Mesendoderm (in vitro differentiated cells): Measurements from ENCODE around the gene VSX1.

Experiments used
- DNase-seq: peaks from one replicate; pipeline ENCODE4 v3.0.0; 2013
- H2AK5ac ChIP-seq: 2 replicates; pipeline ENCODE4 v1.6.1; 2013; ENCODE audit warnings: low read length, inconsistent platforms
- H2BK120ac ChIP-seq: 2 replicates; pipeline ENCODE4 v1.6.1; 2013; ENCODE audit warnings: low read depth, mild to moderate bottlenecking, low read length, moderate library complexity, mixed read lengths
- H2BK15ac ChIP-seq: replicated peaks from 2 replicates; pipeline ENCODE4 v1.6.1; 2013; ENCODE audit warnings: low read depth, mild to moderate bottlenecking, moderate library complexity
- H2BK5ac ChIP-seq: 2 replicates; pipeline ENCODE4 v1.6.1; 2013; ENCODE audit warnings: low read length, inconsistent platforms
- H3K18ac ChIP-seq: 2 replicates; pipeline ENCODE4 v1.6.1; 2013; ENCODE audit warnings: mild to moderate bottlenecking, low read length, mixed read lengths
- H3K23ac ChIP-seq: one replicate; pipeline ENCODE4 v1.6.1; 2013; ENCODE audit warnings: low read length
- H3K27ac ChIP-seq: 2 replicates; pipeline ENCODE4 v1.5.1; 2013; ENCODE audit warnings: low read depth, mild to moderate bottlenecking, inconsistent platforms, low read length, moderate library complexity
- H3K27me3 ChIP-seq: 2 replicates; pipeline ENCODE4 v1.6.1; 2013; ENCODE audit warnings: low read length, control low read depth, mild to moderate bottlenecking, inconsistent platforms; ENCODE audit not compliant: insufficient read depth, poor library complexity
- H3K36me3 ChIP-seq: 2 replicates; pipeline ENCODE4 v1.6.1; 2013; ENCODE audit warnings: low read length, inconsistent platforms; ENCODE audit not compliant: control insufficient read depth, insufficient read depth
- H3K4ac ChIP-seq: one replicate; pipeline ENCODE4 v1.6.1; 2013; ENCODE audit warnings: low read depth, mild to moderate bottlenecking, low read length, moderate library complexity
- H3K4me1 ChIP-seq: 2 replicates; pipeline ENCODE4 v1.6.1; 2013; ENCODE audit warnings: low read depth, low read length, inconsistent platforms; ENCODE audit not compliant: control insufficient read depth
- H3K4me2 ChIP-seq: 2 replicates; pipeline ENCODE4 v1.6.1; 2013; ENCODE audit warnings: low read length
- H3K4me3 ChIP-seq: 2 replicates; pipeline ENCODE4 v1.5.1; 2013; ENCODE audit warnings: mild to moderate bottlenecking, low read length
- H3K56ac ChIP-seq: one replicate; pipeline ENCODE4 v1.6.1; 2013; ENCODE audit warnings: low read length
- H3K79me1 ChIP-seq: 2 replicates; pipeline ENCODE4 v1.6.1; 2013; ENCODE audit warnings: low read length, inconsistent platforms
- H3K79me2 ChIP-seq: 2 replicates; pipeline ENCODE4 v1.6.1; 2013; ENCODE audit warnings: mild to moderate bottlenecking, low read length; ENCODE audit not compliant: control insufficient read depth, insufficient read depth
- H3K9ac ChIP-seq: 2 replicates; pipeline ENCODE4 v1.6.1; 2013; ENCODE audit warnings: low read length, inconsistent platforms
- H4K5ac ChIP-seq: one replicate; pipeline ENCODE4 v1.6.1; 2013; ENCODE audit warnings: low read length
- H4K8ac ChIP-seq: one replicate; pipeline ENCODE4 v1.6.1; 2013; ENCODE audit warnings: low read depth, mild to moderate bottlenecking, control low read depth, low read length, moderate library complexity
- WGBS: extraction: QIAGEN DNeasy Blood & Tissue Kit; methylation state at CpG from one replicate; pipeline ENCODE4 v1.1.7; 2013; ENCODE audit warnings: low lambda C conversion rate, missing lambda C conversion rate; ENCODE audit not compliant: insufficient coverage; ENCODE audit errors: extremely low coverage; 5-methylcytosine and 5-hydroxymethylcytosine counted together

The VSX1 gene

DNA sequence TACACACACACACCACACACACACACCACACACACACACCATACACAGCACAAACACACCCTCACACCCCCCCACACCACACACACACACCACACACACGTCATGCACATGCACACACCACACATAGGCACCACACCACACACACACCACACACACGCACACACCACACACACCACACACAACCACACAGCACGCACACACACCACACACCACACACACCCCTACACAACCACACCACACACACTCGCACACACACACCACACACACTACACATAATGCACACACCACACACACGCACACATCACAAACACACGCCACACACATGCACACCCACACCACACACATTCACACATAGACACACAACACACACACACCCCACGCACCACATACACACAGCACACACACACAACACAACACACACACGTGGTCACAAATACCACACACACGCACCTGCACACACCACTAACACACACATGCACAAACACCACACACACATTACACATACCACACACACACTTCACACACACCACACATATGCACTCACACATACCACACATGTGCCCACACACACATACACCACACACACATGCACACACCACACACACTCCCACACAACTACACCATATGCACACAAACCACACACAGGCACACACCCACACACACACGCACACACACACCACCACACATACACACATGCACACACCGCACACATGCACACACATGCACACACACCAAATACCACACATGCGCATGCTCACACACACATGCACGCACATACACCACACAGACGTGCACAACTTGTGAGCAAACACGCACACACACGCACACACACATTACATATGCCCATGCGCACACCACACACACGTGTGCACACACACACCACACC lies 14.6 kb downstream of the VSX1 start:
- Histone ChIP-seq H3K27ac (no peak overlapping the region), H3K79me1 (no peaks in the 10 kb centered on the region), H3K9ac (no peak overlapping the region), H2AK5ac (no peak overlapping the region), H3K4me1 (no peaks in the 10 kb centered on the region), H2BK5ac (no peak overlapping the region), H3K23ac (no peak overlapping the region), H2BK15ac (no peak overlapping the region), H3K4ac (no peak overlapping the region), H3K56ac (no peak overlapping the region), H3K79me2 (no peaks in the 10 kb centered on the region), H3K27me3 (no peaks in the 10 kb centered on the region), H3K4me2 (no peak overlapping the region), H3K36me3 (no peaks in the 10 kb centered on the region), H2BK120ac (no peak overlapping the region), H4K5ac (no peak overlapping the region), H3K18ac (no peak overlapping the region), H4K8ac (no peak overlapping the region), H3K4me3 (no peak overlapping the region)
- DNase-seq: no peak
- WGBS: 100% methylated on average over 5 of the region's 18 CpGs

DNA sequence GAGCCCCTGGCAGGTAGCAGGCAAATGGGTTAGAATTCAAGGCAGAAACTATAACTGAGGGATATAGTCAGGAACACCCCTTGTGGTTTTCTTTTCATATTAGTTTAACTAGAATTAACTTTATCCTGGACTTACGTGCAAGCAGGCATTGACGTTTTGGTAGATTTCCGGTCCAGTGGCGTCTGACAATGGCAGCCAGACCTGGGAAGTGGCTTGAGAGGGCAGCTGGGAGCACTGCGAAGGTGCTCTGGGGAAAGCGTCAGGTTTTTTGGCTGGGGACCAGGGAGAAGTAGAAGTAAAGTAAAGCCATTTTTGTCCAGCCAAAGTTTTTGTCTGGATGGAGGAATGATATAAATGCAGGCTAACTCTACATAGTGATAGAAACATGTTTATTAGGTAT lies 15.6 kb downstream of the VSX1 start:
- H3K4ac ChIP-seq: no peak overlapping the region
- no peak overlapping the region for H2BK5ac ChIP-seq
- no peak overlapping the region for H3K23ac ChIP-seq
- no peak overlapping the region for H2BK120ac ChIP-seq
- H2BK15ac ChIP-seq: no peak overlapping the region
- WGBS: no CpG with 5 or more reads among the region's 6 CpGs
- no peak overlapping the region for H3K9ac ChIP-seq
- no peak overlapping the region for H2AK5ac ChIP-seq
- no peak overlapping the region for H3K4me2 ChIP-seq
- no peaks in the 10 kb centered on the region for H3K79me1 ChIP-seq
- no peaks in the 10 kb centered on the region for H3K27me3 ChIP-seq
- no peaks in the 10 kb centered on the region for H3K4me1 ChIP-seq
- H4K5ac ChIP-seq: no peak overlapping the region
- no peak overlapping the region for H3K56ac ChIP-seq
- no peaks in the 10 kb centered on the region for H3K36me3 ChIP-seq
- H4K8ac ChIP-seq: no peak overlapping the region
- no peak overlapping the region for H3K27ac ChIP-seq
- H3K18ac ChIP-seq: no peak overlapping the region
- no peak overlapping the region for H3K4me3 ChIP-seq
- no peak for DNase-seq
- H3K79me2 ChIP-seq: no peaks in the 10 kb centered on the region

DNA sequence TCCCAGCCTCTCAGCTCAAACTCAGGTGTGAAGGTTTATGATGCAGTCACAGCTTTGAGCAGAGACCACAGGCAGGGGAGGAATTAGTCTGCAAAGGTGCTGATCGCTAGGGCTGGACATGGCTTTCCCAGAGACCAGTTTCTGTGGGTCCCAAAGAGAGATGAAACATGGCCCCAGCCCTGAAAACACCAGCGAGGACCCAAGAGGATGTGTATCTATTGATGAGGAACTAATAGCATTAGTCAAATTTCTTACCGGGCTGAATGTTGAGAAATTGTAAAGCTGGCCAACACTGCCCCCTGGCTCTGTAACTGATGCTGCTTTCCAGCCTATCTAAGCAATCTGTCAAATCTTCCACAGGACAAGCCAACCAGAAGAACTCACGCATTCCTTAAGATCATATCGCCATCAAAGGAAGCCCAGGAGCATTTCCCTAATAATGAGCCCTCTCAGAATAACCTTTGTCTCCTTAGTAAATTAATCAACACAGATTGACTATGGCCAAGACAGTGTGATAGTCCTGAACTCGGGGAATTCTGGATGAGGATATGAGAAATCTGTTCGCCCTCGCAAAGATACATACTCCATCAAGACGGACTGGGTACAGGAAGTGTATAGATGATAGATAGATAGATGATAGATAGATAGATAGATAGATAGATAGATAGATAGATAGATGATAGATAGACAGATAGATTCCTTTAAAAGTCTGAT lies 16.2 kb downstream of the VSX1 start:
- no peaks in the 10 kb centered on the region for H3K36me3 ChIP-seq

DNA sequence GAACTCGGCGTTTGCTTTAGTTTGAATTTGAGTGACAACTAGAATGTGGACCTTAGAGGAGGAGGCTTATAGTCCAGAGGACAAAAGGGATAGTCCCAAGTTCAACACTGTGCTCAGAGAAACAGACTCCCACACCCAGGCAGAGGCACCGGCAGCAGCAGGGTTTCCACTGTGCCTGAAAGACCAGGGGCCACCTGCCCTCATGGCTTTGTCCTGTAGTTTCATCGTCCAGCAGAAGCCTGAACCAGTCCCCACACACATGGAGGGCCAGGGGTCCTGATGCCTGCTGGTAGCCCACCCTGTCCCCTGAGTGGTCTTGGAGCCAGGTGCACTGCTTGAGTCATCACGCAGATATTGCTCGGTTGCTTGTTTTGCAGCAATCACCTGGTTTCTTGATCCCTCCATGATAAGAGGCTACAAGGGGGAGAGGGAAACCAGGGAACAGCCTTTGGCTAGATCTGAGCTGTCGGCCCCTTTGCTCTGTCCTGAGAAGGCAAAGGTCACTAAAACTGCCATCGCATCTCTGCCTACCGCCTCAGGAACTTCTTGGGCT lies 16.8 kb downstream of the VSX1 start:
- no peak overlapping the region for H3K4me3 ChIP-seq
- no peak overlapping the region for H2AK5ac ChIP-seq
- H3K4me2 ChIP-seq: no peak overlapping the region
- WGBS: no CpG with 5 or more reads among the region's 9 CpGs
- no peak overlapping the region for H3K18ac ChIP-seq
- peaks cover 3% of the 10 kb centered on the region for H3K27me3 ChIP-seq
- no peak overlapping the region for H3K9ac ChIP-seq
- DNase-seq: no peak
- H2BK15ac ChIP-seq: no peak overlapping the region
- no peaks in the 10 kb centered on the region for H3K36me3 ChIP-seq
- H3K27ac ChIP-seq: no peak overlapping the region
- H4K5ac ChIP-seq: no peak overlapping the region
- no peak overlapping the region for H2BK5ac ChIP-seq
- H3K4ac ChIP-seq: no peak overlapping the region
- H3K23ac ChIP-seq: no peak overlapping the region
- no peak overlapping the region for H2BK120ac ChIP-seq
- H3K56ac ChIP-seq: no peak overlapping the region
- no peaks in the 10 kb centered on the region for H3K79me1 ChIP-seq
- H3K79me2 ChIP-seq: no peaks in the 10 kb centered on the region
- H3K4me1 ChIP-seq: no peaks in the 10 kb centered on the region
- no peak overlapping the region for H4K8ac ChIP-seq

More for the DNA sequence above, 16.2 kb downstream of the VSX1 start:
- H2BK15ac ChIP-seq: no peak overlapping the region
- H3K56ac ChIP-seq: no peak overlapping the region
- H3K4me1 ChIP-seq: no peaks in the 10 kb centered on the region
- no peak overlapping the region for H3K18ac ChIP-seq
- DNase-seq: peak; percentile 75
- no peak overlapping the region for H3K23ac ChIP-seq
- H3K79me2 ChIP-seq: no peaks in the 10 kb centered on the region
- WGBS: no CpG with 5 or more reads among the region's 9 CpGs
- no peak overlapping the region for H3K27ac ChIP-seq
- no peak overlapping the region for H3K9ac ChIP-seq
- no peak overlapping the region for H3K4ac ChIP-seq
- no peak overlapping the region for H3K4me3 ChIP-seq
- no peaks in the 10 kb centered on the region for H3K27me3 ChIP-seq
- no peak overlapping the region for H2AK5ac ChIP-seq
- no peaks in the 10 kb centered on the region for H3K79me1 ChIP-seq
- no peak overlapping the region for H2BK5ac ChIP-seq
- no peak overlapping the region for H4K5ac ChIP-seq
- H3K4me2 ChIP-seq: no peak overlapping the region
- no peak overlapping the region for H4K8ac ChIP-seq
- H2BK120ac ChIP-seq: no peak overlapping the region

DNA sequence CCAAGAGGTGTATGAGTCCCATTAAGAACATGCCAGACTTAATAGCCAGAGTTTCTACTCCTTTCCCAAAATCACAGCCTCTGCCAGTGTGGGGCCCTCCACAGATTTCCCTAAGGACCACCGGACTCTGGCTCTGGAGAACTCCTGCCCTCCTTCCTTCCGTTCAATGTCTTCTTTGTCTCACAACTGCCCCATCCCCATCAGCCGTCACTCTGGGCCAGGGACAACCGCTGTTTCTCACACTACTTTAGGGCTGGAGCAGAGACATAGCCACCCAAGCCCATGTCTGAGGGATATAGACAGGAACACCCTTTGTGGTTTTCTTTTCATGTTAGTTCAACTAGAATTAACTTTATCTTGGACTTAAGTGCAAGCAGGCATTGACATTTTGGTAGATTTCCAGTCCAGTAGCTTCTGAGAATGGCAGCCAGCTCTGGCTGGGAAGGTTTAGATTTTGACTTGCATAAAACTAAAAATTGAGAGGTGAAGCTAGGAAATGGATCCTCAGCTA lies 17.3 kb downstream of the VSX1 start:
- Histone ChIP-seq H4K8ac (no peak overlapping the region), H3K56ac (no peak overlapping the region), H3K18ac (no peak overlapping the region), H3K27me3 (peaks cover 5% of the 10 kb centered on the region), H3K4ac (no peak overlapping the region), H2BK5ac (no peak overlapping the region), H4K5ac (no peak overlapping the region), H3K4me2 (no peak overlapping the region), H3K27ac (no peak overlapping the region), H3K36me3 (no peaks in the 10 kb centered on the region), H2AK5ac (no peak overlapping the region), H3K4me1 (no peaks in the 10 kb centered on the region), H2BK120ac (no peak overlapping the region), H3K79me1 (no peaks in the 10 kb centered on the region), H3K79me2 (no peaks in the 10 kb centered on the region), H3K9ac (no peak overlapping the region), H3K23ac (no peak overlapping the region), H2BK15ac (no peak overlapping the region), H3K4me3 (no peak overlapping the region)
- DNase-seq: no peak
- no CpG with 5 or more reads among the region's 4 CpGs for WGBS
